GM13977 (cell line): ENCODE data around the gene EFCAB13.
"Not testable (repeated sequence)": the region's sequence is repeated elsewhere in the genome, so short reads cannot be mapped to it uniquely, and the experiment has no call there.

Source experiments
- DNase-seq: peaks from one replicate; pipeline ENCODE4 v3.0.0; 2012; ENCODE audit warnings: low spot score
- in situ Hi-C: fragments of 300-500 bp; cut with MboI; formaldehyde crosslinking; loops from one replicate; pipeline ENCODE4 v1.12.0; 2022; ENCODE audit warnings: low sequenced_read_pairs, low pct_unique_long_range_greater_than_20kb, mixed read lengths, inconsistent platforms; ENCODE audit not compliant: unreplicated experiment
- TF ChIP-seq, protein P1 (sequence below): IDR thresholded peaks from 2 replicates; pipeline ENCODE4 v1.5.1; 2012; ENCODE audit warnings: mild to moderate bottlenecking, control low read depth; ENCODE audit not compliant: insufficient read depth; ENCODE audit errors: extremely low read depth, missing control alignments

The EFCAB13 gene

DNA sequence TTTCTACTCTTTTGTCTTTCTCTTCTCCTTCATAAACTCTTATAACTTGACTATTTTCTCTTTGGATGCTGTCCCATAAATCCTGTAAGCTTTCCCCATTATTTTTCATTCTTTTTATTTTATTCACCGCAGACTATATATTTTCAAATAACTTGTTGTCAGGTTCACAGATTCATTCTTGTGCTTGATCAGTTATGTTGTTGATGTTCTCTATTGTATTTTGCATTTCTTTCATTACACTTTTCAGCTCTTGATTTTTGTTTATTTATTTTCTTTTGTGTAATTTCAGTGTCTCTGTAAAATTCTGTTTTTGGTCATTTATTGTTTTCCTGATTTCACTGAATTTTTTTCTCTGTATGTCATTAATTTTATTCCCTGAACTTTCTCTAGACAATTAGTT, 49.2 kb downstream of the EFCAB13 start:
- in situ Hi-C loops, result no loop called here
- DNase-seq, result no peak
- TF ChIP-seq, protein P1, sequence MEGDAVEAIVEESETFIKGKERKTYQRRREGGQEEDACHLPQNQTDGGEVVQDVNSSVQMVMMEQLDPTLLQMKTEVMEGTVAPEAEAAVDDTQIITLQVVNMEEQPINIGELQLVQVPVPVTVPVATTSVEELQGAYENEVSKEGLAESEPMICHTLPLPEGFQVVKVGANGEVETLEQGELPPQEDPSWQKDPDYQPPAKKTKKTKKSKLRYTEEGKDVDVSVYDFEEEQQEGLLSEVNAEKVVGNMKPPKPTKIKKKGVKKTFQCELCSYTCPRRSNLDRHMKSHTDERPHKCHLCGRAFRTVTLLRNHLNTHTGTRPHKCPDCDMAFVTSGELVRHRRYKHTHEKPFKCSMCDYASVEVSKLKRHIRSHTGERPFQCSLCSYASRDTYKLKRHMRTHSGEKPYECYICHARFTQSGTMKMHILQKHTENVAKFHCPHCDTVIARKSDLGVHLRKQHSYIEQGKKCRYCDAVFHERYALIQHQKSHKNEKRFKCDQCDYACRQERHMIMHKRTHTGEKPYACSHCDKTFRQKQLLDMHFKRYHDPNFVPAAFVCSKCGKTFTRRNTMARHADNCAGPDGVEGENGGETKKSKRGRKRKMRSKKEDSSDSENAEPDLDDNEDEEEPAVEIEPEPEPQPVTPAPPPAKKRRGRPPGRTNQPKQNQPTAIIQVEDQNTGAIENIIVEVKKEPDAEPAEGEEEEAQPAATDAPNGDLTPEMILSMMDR, result no peak

DNA sequence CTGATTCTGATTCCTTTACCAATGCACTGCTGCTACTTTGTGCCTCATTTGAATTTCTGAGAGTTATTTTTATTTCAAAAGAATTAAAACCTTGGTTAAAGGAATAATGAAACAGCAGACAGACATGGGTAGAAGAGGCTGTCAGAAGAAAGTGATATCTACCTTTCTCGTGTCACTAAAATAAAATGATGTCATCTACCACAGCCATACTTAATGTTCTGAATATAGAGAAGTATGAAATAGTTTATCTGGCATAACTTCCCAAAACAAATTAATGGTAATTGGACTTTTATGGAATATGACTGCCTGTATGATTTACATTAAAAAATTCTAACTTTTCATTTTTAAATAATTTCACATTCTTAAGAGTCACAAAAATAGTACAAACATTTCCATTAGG, 52.5 kb downstream of the EFCAB13 start:
- no peak for DNase-seq
- in situ Hi-C loops, result no loop called here
- TF ChIP-seq, protein P1, result no peak

DNA sequence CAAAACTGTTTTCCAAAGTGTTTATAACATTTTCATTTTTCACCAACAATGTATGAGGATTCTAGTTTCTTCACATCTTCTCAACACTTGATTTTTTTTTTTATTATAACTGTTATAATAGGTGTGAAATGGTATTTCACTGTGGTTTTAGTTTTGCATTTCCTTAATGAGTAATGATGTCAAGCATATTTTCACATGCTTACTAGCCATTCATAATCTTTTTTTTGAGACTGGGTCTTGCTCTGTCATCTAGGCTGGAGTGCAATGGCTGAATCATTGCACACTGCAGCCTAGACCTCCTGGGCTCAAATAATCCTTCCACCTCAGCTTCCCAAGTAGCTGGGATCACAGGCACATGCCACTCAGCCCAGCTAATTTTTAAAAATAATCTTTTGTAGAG, 65.1 kb downstream of the EFCAB13 start:
- in situ Hi-C loops, result no loop called here
- no peak for DNase-seq
- TF ChIP-seq, protein P1, result no peak

DNA sequence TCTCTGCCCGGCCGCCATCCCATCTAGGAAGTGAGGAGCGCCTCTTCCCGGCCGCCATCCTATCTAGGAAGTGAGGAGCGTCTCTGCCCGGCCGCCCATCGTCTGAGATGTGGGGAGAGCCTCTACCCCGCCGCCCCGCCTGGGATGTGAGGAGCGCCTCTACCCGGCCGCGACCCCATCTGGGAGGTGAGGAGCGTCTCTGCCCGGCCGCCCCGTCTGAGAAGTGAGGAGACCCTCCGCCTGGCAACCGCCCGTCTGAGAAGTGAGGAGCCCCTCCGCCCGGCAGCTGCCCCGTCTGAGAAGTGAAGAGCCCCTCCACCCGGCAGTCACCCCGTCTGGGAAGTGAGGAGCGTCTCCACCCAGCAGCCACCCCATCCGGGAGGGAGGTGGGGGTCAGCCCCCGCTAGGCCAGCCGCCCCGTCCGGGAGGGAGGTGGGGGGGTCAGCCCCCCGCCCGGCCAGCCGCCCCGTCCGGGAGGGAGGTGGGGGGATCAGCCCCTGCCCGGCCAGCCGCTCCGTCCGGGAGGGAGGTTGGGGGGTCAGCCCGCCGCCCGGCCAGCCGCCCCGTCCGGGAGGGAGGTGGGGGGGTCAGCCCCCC, 73.9 kb downstream of the EFCAB13 start:
- in situ Hi-C loops, DNase-seq: not testable (repeated sequence)

DNA sequence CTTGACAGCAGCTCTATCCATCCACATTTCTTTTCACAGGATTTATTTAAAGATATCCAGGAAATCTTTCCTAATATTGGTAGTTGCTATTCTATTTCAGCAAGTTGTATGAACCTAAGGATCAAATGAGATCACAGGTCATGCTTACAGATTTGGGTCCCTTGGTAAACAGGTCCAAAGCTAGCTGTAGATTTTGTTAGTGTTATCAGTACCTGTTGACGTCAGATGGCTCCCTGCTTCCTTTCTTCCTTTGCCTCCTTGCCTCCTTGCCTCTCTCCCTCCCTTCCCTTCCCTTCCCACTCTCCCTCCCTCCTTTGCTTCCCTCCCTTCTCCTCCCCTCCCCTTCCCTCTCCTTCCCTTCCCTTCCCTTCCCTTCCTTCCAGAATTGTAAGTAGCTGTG, 76.6 kb downstream of the EFCAB13 start:
- in situ Hi-C loops, result no loop called here
- TF ChIP-seq, protein P1, result no peak
- no peak for DNase-seq

DNA sequence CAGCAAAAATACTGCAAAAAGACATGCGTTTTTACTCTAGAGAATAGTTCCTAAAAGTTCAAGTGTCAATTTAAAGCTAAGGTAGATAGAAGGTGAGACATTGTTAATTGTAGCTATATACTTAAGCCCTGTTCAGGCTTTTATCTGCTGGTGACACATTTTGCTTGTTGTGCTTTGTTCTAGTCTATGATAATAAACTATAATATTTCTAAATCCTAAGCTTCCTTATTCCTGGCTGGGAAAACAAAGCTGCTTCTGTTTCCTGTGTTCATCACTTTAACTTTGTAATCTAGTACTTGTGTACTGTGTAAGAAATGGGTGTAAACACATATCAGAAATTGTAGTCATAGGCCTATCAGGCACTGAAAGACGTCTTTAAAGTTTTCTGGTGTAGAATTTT, 77.3 kb downstream of the EFCAB13 start:
- in situ Hi-C loops, result no loop called here
- TF ChIP-seq, protein P1, result no peak
- no peak for DNase-seq

DNA sequence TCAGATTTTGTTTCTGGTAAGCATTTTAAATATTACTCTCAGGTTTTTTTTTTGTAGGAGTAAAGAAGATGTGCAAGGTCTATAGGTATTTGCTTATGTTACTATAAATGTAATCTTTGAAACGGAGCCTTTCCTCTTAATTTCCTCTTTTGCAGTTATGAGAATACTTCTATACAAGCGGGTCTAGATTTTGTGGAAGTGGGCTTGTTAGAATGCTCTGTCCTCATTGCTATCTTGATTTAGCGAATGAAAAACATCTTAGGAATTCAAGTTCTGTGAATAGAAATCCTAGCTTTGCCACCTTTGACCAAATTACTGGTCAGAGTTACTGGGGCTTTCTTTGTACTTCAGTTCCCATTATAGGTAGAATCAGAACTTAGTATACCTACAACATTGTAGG, 80.3 kb downstream of the EFCAB13 start:
- DNase-seq, result no peak
- in situ Hi-C loops, result no loop called here
- TF ChIP-seq, protein P1, result no peak
